Ramos (cell line): Measurements from ENCODE around the gene TEX19.
"Not testable (repeated sequence)": the region's sequence is repeated elsewhere in the genome, so short reads cannot be mapped to it uniquely, and the experiment has no call there.

Source experiments
- in situ Hi-C: fragments of 300-500 bp; cut with MboI; formaldehyde crosslinking; loops from one replicate; pipeline ENCODE4 v1.14.3; 2022; ENCODE audit warnings: low sequenced_read_pairs; ENCODE audit not compliant: unreplicated experiment

Gene TEX19

DNA sequence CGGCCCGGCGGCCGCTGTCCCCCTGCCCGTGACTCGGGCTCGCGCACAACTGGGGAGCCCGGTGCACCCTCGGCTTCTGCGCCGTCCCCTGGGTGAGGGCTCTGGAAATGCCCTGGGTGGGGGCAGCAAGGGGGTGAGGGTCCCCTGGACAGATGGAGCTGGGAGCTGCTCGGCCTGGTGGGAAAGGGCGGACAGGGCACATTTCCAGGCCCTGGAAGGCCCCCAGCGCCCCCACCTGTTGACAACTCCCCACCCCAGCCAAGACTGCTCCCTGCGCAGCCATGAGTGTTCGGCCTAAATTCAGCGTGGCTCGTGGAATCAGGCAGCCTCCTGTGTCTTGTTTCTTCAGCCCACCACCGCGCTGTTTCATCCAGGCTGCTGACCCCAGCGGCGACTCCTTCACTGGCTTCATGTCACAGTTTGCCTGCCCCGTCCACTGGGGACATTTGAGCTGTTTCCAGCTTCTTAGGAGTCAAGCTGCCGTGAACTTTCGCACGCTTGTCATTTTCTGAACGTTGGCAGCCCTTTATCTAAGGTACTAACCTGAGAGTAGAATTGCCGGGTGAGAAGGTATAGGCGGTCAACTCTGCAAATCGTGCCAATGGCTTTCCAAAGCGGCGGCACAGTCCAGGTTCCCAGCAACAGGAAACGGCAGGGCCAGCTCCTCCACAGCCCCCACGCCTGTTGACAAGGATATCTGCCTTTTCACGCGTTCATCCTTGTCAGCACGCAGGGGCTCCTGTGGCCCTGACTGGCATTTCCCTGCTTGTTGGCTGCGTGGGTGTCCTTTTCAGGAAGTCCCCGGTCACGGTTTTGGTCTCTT, 13.4 kb downstream of the TEX19 start:
- in situ Hi-C loops, result no loop called here

GRCh38 chr17:82373072-82373452, 14.0 kb downstream of the TEX19 start:
- in situ Hi-C loops, result not testable (repeated sequence)

DNA sequence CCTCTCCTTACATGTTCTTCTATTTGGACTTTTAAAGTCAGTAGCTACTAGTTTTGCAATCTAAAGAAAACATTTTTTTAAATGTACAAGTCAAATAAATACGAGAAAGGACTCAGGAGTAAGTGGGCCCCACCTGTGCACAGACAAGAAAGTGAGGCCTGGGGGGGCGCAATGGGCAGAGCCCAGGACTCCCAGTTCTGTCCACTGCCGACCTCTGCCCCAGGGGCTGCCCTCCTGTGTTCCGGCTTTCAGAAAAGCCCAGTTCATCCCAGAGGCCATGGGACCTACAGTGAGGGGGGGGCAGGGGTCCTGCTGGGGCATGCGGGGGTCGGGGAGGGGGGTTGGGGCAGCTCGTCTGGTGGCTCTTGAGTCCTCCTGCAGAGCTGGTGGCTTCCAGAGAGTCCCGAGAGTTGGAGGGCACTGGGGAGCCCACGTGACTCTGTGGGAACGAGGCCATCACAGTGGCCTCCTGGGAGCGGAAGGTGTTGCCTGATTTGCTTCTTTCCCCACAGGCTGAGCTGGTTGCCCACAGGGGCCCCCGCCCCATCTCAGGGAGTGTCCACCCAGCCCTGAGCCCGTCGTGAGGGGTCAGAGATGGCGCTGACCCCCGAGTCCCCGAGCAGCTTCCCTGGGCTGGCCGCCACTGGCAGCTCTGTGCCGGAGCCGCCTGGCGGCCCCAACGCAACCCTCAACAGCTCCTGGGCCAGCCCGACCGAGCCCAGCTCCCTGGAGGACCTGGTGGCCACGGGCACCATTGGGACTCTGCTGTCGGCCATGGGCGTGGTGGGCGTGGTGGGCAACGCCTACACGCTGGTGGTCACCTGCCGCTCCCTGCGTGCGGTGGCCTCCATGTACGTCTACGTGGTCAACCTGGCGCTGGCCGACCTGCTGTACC, 14.9 kb downstream of the TEX19 start:
- in situ Hi-C loops, result no loop called here

- in situ Hi-C loops, result no loop called here
These were observed 15.7 kb downstream of the TEX19 start for GRCh38 chr17:82374626-82375331.

DNA sequence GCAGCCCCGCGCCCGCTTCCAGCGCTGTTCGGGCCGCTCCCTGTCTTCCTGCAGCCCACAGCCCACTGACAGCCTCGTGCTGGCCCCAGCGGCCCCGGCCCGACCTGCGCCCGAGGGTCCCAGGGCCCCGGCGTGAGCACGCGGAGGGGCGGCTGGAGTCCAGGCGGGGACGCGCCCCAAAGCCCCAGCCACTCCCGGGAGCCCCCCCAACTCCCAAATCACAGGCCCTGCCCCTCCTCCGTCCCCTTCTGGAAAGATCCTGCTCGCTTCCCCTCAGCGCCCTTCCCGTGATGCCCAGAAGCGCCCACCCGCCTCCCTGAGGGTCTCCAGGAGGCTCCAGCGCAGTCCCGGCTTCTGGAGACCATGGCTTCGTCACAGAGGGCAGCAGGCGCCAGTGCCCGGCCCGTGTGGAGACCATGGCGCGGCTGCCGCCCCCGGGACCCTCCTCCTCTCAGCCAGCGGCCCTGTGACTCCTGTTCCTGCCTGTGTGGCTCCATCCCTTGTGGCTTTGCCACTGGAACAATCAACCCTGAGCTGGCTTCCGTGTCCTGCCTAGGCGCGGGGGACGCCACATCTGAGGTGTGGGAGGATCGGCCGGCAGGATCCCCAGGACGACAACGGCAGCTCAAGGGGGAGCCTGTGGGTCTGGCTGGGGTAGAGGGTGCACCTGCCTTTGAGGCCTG, 16.5 kb downstream of the TEX19 start:
- in situ Hi-C loops, result no loop called here

DNA sequence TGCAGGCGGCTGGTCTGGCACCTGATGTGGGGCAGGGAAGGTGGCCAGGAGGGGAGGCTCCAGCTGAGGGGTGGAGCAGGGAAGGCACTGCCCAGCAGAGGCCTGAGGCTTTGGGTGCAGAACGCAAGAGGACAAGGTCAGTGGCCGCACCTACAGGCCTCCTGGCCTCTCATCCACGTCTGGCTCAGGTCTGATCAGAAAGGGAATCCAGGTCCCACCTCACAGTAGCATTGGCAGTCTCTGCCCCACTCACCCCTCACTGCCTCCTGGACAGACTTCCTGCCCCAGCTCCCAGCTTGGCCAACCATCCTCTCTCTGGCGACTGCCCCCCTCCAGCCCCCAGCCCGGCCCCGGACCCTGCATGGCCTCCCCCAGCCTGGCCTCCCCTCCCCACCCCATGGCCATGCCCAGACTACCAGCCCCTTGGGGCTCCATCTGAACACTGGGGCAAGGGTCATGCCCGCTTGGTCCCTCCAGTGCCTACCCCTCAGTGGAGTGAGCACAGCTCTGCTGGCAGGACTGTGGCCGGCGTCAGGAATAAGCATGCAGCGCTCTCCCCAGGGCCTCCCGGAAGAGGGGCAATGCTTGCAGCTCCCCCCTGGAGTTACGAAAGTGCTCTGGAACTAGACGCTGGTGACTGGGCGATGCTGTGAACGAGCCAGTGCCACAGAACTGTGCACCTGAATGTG, 17.1 kb downstream of the TEX19 start:
- in situ Hi-C loops, result no loop called here

GRCh38 chr17:82377294-82377693, 18.2 kb downstream of the TEX19 start:
- in situ Hi-C loops, result not testable (repeated sequence)

GRCh38 chr17:82377924-82378740, 19.1 kb downstream of the TEX19 start:
- in situ Hi-C loops, result no loop called here

GRCh38 chr17:82378741-82379021, 19.6 kb downstream of the TEX19 start:
- in situ Hi-C loops, result no loop called here

DNA sequence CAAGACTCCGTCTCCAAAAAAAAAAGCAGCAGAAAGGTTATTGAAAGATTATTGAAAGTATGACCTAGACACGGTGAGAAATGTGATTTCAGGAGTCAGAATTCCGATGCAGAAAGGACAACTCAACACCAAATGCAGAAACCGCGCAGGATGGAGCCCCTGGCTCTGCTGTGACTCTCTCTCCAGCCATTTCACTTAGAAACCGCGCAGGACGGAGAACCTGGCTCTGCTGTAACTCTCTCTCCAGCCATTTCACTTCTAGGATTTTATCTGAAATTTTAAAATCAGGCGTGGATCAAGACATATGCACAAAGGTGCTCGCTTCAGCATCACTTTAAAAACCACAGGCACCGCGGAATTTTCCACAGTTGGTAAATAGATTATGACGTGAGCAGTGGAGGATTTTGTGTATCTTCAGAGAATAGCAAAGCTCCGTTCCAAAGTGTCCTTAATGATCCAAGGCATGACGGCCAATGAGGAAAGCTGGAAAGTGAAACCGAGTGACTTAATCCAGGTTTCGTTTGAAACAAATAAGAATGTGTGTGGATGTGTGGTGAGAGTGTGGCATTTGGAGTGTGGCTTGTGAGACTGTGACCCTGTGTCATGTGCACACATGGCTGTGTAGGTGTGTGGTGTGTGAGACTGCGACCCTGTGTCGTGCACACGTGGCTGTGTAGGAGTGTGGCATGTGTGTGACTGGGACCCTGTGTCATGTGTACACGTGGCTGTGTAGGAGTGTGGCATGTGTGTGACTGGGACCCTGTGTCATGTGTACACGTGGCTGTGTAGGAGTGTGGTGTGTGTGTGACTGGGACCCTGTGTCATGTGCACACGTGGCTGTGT, 22.0 kb downstream of the TEX19 start:
- in situ Hi-C loops, result no loop called here

- in situ Hi-C loops, result not testable (repeated sequence)
These were observed 22.6 kb downstream of the TEX19 start for GRCh38 chr17:82381703-82382009.

- in situ Hi-C loops, result not testable (repeated sequence)
These were observed 23.3 kb downstream of the TEX19 start for GRCh38 chr17:82382220-82382932.

DNA sequence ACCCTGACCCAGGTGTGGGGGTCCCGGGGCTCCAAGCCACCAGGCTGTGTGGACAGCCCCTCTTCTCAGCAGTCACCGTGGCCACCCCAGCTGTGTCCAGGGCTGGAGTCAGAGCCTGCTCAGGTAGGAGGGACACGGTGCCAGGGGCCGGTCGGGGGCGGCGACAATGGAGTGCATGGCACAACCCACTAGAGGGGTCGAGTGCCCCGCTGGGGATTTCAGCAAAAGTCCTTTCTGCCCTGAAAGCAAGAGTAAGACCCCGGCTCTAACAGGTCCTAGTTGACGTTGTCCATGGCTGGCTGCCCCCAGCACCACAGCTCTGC, 23.8 kb downstream of the TEX19 start:
- in situ Hi-C loops, result no loop called here

DNA sequence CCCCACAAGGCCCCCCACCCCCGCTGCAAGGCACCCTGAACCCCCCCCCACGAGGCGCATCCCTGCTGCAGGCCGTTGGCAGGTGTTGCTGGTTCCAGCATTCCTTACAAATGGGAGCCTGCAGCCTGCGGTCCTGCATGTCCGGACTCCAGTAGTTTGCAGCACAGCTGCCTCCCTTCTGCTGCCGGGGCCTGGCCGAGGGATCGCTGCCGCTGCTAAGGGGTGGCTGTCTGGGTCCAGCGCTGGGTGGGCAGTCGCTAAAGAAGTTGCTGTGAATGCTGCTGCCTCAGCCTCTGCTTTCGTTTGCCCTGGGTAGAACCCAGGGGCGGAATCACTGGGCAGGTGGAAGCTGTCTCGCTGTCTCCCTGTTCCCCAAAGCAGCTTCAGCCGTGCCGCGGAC, 24.4 kb downstream of the TEX19 start:
- in situ Hi-C loops, result no loop called here

GRCh38 chr17:82384051-82384729, 25.1 kb downstream of the TEX19 start:
- in situ Hi-C loops, result no loop called here

DNA sequence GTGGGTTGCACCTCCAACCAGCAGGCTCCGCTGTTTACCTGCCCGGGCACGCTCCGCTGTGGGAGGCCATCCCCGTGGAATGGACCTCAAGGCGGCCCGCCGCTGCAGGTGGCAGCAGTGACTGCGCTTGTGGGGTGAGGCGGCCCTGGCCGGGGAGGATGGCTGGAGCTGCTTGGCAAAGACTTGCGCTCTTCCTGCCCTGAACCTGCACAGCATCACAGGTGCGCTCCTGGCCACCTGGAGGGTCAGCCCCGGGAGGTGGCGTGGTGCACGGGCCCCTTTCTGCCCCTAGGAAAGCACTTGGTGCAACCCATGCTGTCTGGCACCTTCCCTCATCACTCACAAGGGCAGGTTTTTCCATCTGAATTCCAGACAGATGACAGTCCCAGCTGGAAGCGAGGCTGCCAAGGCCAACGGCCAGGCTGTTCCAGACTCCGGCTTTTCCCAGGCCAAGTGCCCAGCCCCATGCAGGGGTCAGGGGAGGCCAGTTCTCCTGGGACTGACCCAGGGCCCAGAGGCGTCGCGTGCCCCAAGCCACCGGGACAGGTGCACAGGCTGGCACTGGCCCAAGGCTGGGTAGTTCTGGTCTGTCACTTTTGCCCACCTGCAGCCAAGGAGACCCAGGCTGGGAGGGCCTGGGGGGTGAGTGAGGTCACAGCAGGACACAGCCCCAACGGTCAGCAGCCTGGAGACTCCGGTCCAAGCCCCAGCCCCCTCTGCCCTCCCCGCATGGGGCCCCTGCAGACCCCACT, 25.9 kb downstream of the TEX19 start:
- in situ Hi-C loops, result no loop called here
